ENCODE results near the gene PAQR5.
A peak's percentile ranks its signal among the peaks of the same experiment; 100 is the strongest.

PAQR5 gene

GRCh38 chr15:69451951-69452691 lies 153.4 kb downstream of the PAQR5 start:
- Histone ChIP-seq H3K36me3 (ENCODE audit: control insufficient read depth, insufficient read depth, low read length) (peaks cover 19% of the 10 kb centered on the region), H3K4me3 (replicated peaks; ENCODE audit: low read depth, low read length) (peak overlapping the region; percentile 98), H3K27me3 (replicated peaks; ENCODE audit: control insufficient read depth, insufficient read depth, low read length) (no peaks in the 10 kb centered on the region)
- DNase-seq (ENCODE audit: extremely low read depth, insufficient read length): no peak
- TF ChIP-seq CTCF (IDR thresholded peaks at IDR 0.05; ENCODE audit: insufficient read depth, low read length, poor library complexity, severe bottlenecking): no peak

GRCh38 chr15:69452692-69453521 lies 154.2 kb downstream of the PAQR5 start, which contains the start of gene RPLP1:
Gene RPLP1 (plus strand): TSS chr15:69452818. CDS start chr15:69452949, 131 bp downstream.
- no peak for TF ChIP-seq CTCF (IDR thresholded peaks at IDR 0.05; ENCODE audit: insufficient read depth, low read length, poor library complexity, severe bottlenecking)
- no peaks in the 10 kb centered on the region for H3K27me3 ChIP-seq (replicated peaks; ENCODE audit: control insufficient read depth, insufficient read depth, low read length)
- peaks cover 19% of the 10 kb centered on the region for H3K36me3 ChIP-seq (ENCODE audit: control insufficient read depth, insufficient read depth, low read length)
- peak within 1 kb of the TSS; percentile 98 for H3K4me3 ChIP-seq (replicated peaks; ENCODE audit: low read depth, low read length)
- DNase-seq (ENCODE audit: extremely low read depth, insufficient read length): peak; percentile 96

- H3K36me3 ChIP-seq (ENCODE audit: control insufficient read depth, insufficient read depth, low read length): peaks cover 19% of the 10 kb centered on the region
- H3K27me3 ChIP-seq (replicated peaks; ENCODE audit: control insufficient read depth, insufficient read depth, low read length): no peaks in the 10 kb centered on the region
- TF ChIP-seq CTCF (IDR thresholded peaks at IDR 0.05; ENCODE audit: insufficient read depth, low read length, poor library complexity, severe bottlenecking): no peak
- no peak for DNase-seq (ENCODE audit: extremely low read depth, insufficient read length)
- peak overlapping the region; percentile 98 for H3K4me3 ChIP-seq (replicated peaks; ENCODE audit: low read depth, low read length)
These were observed 156.2 kb downstream of the PAQR5 start for GRCh38 chr15:69454953-69455352.

GRCh38 chr15:69456208-69457166 lies 157.8 kb downstream of the PAQR5 start:
- TF ChIP-seq CTCF (IDR thresholded peaks at IDR 0.05; ENCODE audit: insufficient read depth, low read length, poor library complexity, severe bottlenecking): no peak
- no peak for DNase-seq (ENCODE audit: extremely low read depth, insufficient read length)
- Histone ChIP-seq H3K27me3 (replicated peaks; ENCODE audit: control insufficient read depth, insufficient read depth, low read length) (no peaks in the 10 kb centered on the region), H3K4me3 (replicated peaks; ENCODE audit: low read depth, low read length) (no peak overlapping the region), H3K36me3 (ENCODE audit: control insufficient read depth, insufficient read depth, low read length) (peaks cover 19% of the 10 kb centered on the region)

Data from GM06990 (cell line).